DMS53 (cell line): Measurements from ENCODE around the gene PLAAT2.

Experiments
- DNase-seq: peaks from one replicate; lab custom pipeline; 2025; lab: John Stamatoyannopoulos, UW

PLAAT2 gene

DNA sequence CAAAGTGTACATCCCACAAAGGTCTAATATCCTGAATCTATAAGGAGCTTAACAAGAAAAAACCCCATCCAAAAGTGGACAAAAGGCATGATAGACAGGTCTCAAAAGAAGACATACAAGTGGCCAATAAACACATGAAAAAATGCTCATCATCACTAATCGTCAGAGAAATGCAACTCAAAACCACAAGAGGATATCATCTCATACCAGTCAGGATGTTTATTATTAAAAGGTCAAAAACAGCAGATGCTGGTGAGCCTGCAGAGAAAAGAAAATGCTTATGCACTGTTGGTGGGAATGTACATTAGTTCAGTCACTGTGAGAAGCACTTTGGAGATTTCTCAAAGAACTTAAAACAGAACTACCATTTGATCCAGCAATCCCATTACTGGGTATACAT, 44.6 kb downstream of the PLAAT2 start:
- DNase-seq, result no peak

- DNase-seq, result no peak
Observed at GRCh38 chr11:63517156-63517555, 46.0 kb downstream of the PLAAT2 start.

DNA sequence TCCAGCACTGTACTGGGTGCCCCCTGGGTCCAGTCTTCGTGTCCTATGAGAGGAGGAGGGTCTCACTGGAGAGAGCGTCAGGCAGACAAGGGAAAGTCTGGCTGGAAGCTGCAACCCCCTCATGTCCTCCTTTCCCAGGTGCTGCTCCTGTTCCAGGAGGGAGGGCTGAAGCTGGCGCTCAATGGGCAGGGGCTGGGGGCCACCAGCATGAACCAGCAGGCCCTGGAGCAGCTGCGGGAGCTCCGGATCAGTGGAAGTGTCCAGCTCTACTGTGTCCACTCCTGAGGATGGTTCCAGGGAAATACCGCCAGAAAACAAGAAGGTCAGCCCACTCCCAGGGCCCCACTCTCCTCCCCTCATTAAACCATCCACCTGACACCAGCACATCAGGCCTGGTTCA, 47.1 kb downstream of the PLAAT2 start:
- no peak for DNase-seq

GRCh38 chr11:63512816-63513215, 50.4 kb downstream of the PLAAT2 start:
- DNase-seq, result no peak

GRCh38 chr11:63511048-63511748, 52.0 kb downstream of the PLAAT2 start:
- DNase-seq, result no peak

DNA sequence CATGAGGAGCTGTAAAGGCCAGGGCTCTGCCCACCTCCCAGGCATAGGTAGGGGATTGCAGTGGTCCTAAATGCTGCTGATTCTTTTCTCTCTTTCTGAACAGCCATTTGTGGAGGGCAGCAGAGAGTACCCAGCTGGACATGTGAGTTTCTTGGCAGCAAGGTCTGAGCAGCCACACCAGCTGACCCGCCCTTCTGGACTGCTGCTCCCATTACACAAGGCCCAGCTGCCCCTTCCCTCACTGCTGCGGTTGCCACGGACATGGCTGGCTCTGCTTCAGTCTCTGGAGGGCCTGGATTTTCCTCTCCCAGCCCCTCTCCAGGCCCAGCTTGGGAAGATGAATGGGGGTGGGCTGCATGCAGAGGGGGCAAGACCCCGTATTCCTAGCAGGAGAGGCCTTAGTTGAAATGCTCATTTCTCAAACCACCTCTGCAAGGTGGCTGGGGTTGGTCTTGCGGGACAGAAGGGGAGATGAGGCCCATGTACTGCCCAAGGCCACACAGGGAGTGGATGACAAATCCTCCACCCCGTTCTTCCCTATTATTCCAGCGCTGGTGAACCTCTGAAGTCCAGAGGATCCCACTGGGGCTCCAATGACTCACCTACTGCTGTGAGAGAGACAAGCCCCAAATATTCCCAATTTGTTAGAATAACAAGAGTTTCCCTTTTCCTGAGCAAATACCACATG, 52.7 kb downstream of the PLAAT2 start:
- no peak for DNase-seq

GRCh38 chr11:63508745-63509144, 54.4 kb downstream of the PLAAT2 start:
- DNase-seq, result no peak

- peak; percentile 55 for DNase-seq
Observed at GRCh38 chr11:63508009-63508408, 55.2 kb downstream of the PLAAT2 start.

DNA sequence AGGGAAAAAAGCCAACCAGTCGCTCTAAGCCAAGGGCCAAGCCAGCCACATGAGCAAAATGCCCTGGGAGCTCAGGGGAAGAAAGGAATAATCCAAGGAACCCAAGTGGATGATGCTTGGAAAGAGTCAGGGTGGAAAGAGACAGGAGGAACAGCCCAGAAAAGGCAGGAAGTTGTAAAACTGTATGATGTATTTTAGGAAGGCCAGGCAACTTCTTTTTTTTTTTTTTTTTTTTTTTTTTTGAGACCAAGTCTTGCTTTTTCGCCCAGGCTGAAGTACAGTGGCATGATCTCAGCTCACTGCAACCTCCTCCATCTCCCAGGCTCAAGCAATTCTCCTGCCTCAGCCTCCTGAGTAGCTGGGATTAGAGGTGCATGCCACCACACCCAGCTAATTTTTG, 55.7 kb downstream of the PLAAT2 start:
- DNase-seq, result no peak

DNA sequence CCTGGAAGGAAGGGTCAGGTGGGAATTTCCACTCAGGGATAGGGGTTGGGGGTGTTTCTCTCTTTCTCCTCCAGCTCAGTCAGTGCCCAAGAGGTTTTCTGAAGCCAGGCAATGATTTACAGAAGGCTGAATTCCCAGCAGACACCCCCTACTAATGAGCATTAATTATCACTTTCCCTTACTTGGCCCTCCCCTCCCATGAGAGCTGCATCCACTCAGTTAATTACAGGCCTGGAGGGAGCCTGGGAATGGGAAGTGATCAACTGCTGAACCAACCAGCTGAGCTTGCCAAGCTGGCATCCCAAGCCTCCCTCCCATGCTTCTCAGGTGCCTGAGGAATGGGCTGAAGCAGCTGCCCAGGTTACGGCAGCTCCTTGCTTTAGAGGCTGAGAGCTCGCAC, 56.3 kb downstream of the PLAAT2 start:
- DNase-seq, result no peak

DNA sequence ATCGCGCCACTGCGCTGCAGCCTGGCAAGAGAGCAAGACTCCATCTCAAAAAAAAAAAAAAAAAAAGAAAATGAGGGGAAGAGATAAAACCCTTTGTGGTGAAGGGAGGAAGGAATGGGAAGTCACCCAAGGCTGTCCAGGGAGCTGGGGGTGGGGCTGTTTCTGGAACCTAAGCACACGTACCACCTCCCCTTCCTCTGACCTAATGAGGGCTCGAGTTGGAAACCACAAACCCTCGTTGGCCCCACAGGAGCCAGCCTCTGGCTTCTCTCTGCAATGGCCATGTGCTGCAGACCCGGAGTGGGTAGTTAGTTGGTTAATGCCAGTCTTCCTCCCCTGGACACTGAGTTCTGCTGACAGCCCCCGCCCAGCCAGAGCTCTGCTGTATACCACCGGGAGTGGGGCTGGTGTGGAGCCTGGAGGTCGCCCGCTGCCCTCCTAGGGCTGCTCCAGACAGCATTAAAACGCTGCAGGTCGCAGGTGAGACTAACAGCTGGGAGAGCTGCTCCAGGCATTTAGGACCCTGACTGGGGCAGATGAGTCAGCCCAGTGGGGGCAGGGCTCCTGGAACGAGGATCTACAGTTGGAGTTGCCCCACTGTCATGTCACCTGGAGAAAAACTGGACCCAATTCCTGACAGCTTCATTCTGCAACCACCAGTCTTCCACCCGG, 57.2 kb downstream of the PLAAT2 start, which contains the start of gene LGALS12:
Gene LGALS12, plus strand, starts transcription at position 228 of the 672 bp plus-strand sequence. Its CDS starts 375 bp downstream, at position 603.
- DNase-seq, result no peak

- DNase-seq, result no peak
Observed at GRCh38 chr11:63504933-63505586, 58.1 kb downstream of the PLAAT2 start.

DNA sequence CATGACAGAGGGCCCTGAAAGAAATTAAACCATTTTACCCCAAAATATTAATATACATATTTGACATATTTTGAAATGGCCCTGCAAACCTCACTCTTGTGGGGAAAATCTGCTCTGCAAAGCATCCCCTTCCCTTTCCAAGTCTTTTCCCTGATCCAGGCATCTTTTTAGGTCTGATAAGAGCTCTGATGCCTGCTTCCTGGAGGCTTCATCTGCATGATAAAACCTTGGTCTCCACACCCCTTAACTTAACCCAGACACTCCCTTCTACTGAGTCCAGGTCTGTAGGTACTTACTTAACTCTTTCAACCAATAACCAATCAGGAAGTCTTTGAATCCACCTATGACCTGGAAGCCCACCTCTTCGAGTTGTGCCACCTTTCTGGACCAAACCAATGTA, 59.1 kb downstream of the PLAAT2 start:
- DNase-seq, result no peak

DNA sequence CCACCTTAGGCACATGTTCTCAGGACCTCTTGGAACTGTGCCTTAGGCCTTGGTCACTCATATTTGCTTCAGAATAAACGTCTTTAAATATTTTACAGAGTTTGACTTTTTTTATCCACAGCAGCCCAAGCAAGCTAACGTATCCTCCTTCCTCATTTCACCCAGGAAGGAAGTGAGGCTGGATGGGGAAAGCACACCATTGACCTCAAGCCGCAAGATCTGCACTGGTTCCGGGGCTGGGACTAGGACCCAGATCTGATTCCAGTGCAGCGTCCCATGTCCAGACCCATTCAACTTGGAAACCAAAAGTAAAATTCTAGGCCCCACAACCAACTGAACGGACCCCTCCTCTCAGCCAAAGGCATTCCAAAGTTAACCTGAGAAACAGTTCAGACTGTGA, 59.7 kb downstream of the PLAAT2 start:
- DNase-seq, result no peak
